ENCODE measurements around the gene OGFRL1. TPM values are rescaled to one million over a fixed set of nuclear protein-coding genes. Genes with fewer than 3 reads are reported as not detected.

Gene OGFRL1
- total RNA-seq, 1 donor from 2014 or later, result 7.6 TPM

GRCh38 chr6:71333050-71333449 is 44.4 kb downstream of the OGFRL1 start:
- Mint-ChIP-seq H3K9me3 (peaks cover 6% of the 10 kb centered on the region), H3K4me1 (peaks cover 12% of the 10 kb centered on the region), H3K27ac (ENCODE audit: unreplicated experiment) (no peak overlapping the region), H3K27me3 (ENCODE audit: low read depth) (no peaks in the 10 kb centered on the region), H3K4me3 (no peak overlapping the region), H3K36me3 (ENCODE audit: low read depth) (peaks cover 10% of the 10 kb centered on the region)
- TF ChIP-seq CTCF (conservative IDR thresholded peaks at IDR 0.05), result no peak
- no peak for DNase-seq (ENCODE audit: low read depth, low spot score)

GRCh38 chr6:71333697-71334096 is 45.1 kb downstream of the OGFRL1 start:
- Mint-ChIP-seq H3K36me3 (ENCODE audit: low read depth) (peaks cover 12% of the 10 kb centered on the region), H3K4me3 (no peak overlapping the region), H3K27me3 (ENCODE audit: low read depth) (no peaks in the 10 kb centered on the region), H3K4me1 (peaks cover 12% of the 10 kb centered on the region), H3K27ac (ENCODE audit: unreplicated experiment) (no peak overlapping the region), H3K9me3 (peaks cover 6% of the 10 kb centered on the region)
- TF ChIP-seq CTCF (conservative IDR thresholded peaks at IDR 0.05), result no peak
- no peak for DNase-seq (ENCODE audit: low read depth, low spot score)

- TF ChIP-seq CTCF (conservative IDR thresholded peaks at IDR 0.05), result no peak
- peaks cover 6% of the 10 kb centered on the region for H3K9me3 Mint-ChIP-seq
- H3K27ac Mint-ChIP-seq (ENCODE audit: unreplicated experiment), result no peak overlapping the region
- peaks cover 12% of the 10 kb centered on the region for H3K36me3 Mint-ChIP-seq (ENCODE audit: low read depth)
- no peaks in the 10 kb centered on the region for H3K27me3 Mint-ChIP-seq (ENCODE audit: low read depth)
- DNase-seq (ENCODE audit: low read depth, low spot score), result no peak
- no peak overlapping the region for H3K4me3 Mint-ChIP-seq
- peaks cover 12% of the 10 kb centered on the region for H3K4me1 Mint-ChIP-seq
Measured at GRCh38 chr6:71334768-71335167, 46.2 kb downstream of the OGFRL1 start.

- H3K36me3 Mint-ChIP-seq (ENCODE audit: low read depth), result peaks cover 12% of the 10 kb centered on the region
- TF ChIP-seq CTCF (conservative IDR thresholded peaks at IDR 0.05), result no peak
- DNase-seq (ENCODE audit: low read depth, low spot score), result no peak
- peaks cover 6% of the 10 kb centered on the region for H3K9me3 Mint-ChIP-seq
- no peak overlapping the region for H3K4me3 Mint-ChIP-seq
- H3K27ac Mint-ChIP-seq (ENCODE audit: unreplicated experiment), result no peak overlapping the region
- H3K27me3 Mint-ChIP-seq (ENCODE audit: low read depth), result no peaks in the 10 kb centered on the region
- peaks cover 12% of the 10 kb centered on the region for H3K4me1 Mint-ChIP-seq
Measured at GRCh38 chr6:71335544-71335943, 46.9 kb downstream of the OGFRL1 start.

- H3K9me3 Mint-ChIP-seq, result peaks cover 6% of the 10 kb centered on the region
- H3K27ac Mint-ChIP-seq (ENCODE audit: unreplicated experiment), result no peak overlapping the region
- no peak for DNase-seq (ENCODE audit: low read depth, low spot score)
- no peaks in the 10 kb centered on the region for H3K27me3 Mint-ChIP-seq (ENCODE audit: low read depth)
- TF ChIP-seq CTCF (conservative IDR thresholded peaks at IDR 0.05), result no peak
- peaks cover 12% of the 10 kb centered on the region for H3K36me3 Mint-ChIP-seq (ENCODE audit: low read depth)
- peaks cover 9% of the 10 kb centered on the region for H3K4me1 Mint-ChIP-seq
- H3K4me3 Mint-ChIP-seq, result no peak overlapping the region
Measured at GRCh38 chr6:71336901-71337300, 48.3 kb downstream of the OGFRL1 start.

All from neural crest cell (in vitro differentiated cells).